ELF-1 (cell line): ENCODE measurements around the gene LPAR2.
"Not testable (repeated sequence)": the region's sequence is repeated elsewhere in the genome, so short reads cannot be mapped to it uniquely, and the experiment has no call there.

Source experiments
- DNase-seq: peaks from one replicate; pipeline ENCODE4 v3.0.0-alpha.2; 2016; ENCODE audit warnings: low read depth, low spot score

LPAR2 gene

GRCh38 chr19:19627621-19628500 lies at the start of gene LPAR2:
Gene LPAR2 (minus strand): TSS chr19:19628220. CDS start chr19:19627275, 945 bp downstream.
- DNase-seq: peak; percentile 66

GRCh38 chr19:19677579-19677978 lies 49.6 kb upstream of the LPAR2 start:
- no peak for DNase-seq

GRCh38 chr19:19674315-19674714 lies 46.3 kb upstream of the LPAR2 start:
- no peak for DNase-seq

GRCh38 chr19:19672816-19673215 lies 44.8 kb upstream of the LPAR2 start:
- no peak for DNase-seq

GRCh38 chr19:19670070-19670551 lies 42.1 kb upstream of the LPAR2 start:
- DNase-seq: peak; percentile 66

GRCh38 chr19:19668230-19669012 lies 40.4 kb upstream of the LPAR2 start, which contains the start of gene ZNF101:
Gene ZNF101 (plus strand): TSS chr19:19668839. CDS start chr19:19668964, 125 bp downstream.
- DNase-seq: peak; percentile 97

GRCh38 chr19:19665420-19665948 lies 37.5 kb upstream of the LPAR2 start:
- DNase-seq: not testable (repeated sequence)

GRCh38 chr19:19663256-19664120 lies 35.5 kb upstream of the LPAR2 start, which contains the start of gene ATP13A1:
Gene ATP13A1 (minus strand): TSS chr19:19663676. CDS start chr19:19663666, 10 bp downstream.
- DNase-seq: peak; percentile 98

- DNase-seq: no peak
Measured at GRCh38 chr19:19662871-19663255, 34.8 kb upstream of the LPAR2 start.

GRCh38 chr19:19662344-19662743 lies 34.3 kb upstream of the LPAR2 start:
- DNase-seq: no peak

GRCh38 chr19:19661675-19662251 lies 33.7 kb upstream of the LPAR2 start:
- peak; percentile 32 for DNase-seq

- DNase-seq: no peak
Measured at GRCh38 chr19:19661141-19661674, 33.2 kb upstream of the LPAR2 start.

- no peak for DNase-seq
Measured at GRCh38 chr19:19659646-19660245, 31.7 kb upstream of the LPAR2 start.

GRCh38 chr19:19657397-19657783 lies 29.4 kb upstream of the LPAR2 start:
- DNase-seq: no peak

- DNase-seq: no peak
Measured at GRCh38 chr19:19656451-19657396, 28.7 kb upstream of the LPAR2 start.

- no peak for DNase-seq
Measured at GRCh38 chr19:19655641-19656343, 27.8 kb upstream of the LPAR2 start.

GRCh38 chr19:19655051-19655594 lies 27.1 kb upstream of the LPAR2 start:
- DNase-seq: no peak

- DNase-seq: no peak
Measured at GRCh38 chr19:19654441-19654840, 26.4 kb upstream of the LPAR2 start.
